ENCODE data around the gene CPA5.

CPA5 gene

GRCh38 chr7:130332259-130333053, 12.2 kb upstream of the CPA5 start:
- no peak for DNase-seq

DNA sequence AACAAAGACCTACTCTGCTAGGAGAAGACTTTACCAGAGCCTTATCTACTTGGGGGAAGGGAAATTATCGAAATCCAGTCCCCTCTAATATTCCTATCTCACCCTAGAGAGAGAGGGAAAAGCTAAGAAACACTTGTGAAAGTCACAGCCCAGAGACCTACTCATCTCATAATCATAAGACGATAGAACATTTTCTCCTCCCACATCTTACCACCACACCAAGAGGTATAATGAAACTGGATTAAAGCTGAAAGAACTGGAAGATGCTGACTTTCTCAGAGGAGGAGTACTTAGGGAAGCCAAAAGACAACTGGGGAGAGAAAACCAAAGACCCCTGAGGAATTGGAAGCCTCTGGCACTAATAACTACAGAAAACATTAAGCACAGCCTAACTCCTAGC, 10.8 kb upstream of the CPA5 start:
- DNase-seq = no peak

DNA sequence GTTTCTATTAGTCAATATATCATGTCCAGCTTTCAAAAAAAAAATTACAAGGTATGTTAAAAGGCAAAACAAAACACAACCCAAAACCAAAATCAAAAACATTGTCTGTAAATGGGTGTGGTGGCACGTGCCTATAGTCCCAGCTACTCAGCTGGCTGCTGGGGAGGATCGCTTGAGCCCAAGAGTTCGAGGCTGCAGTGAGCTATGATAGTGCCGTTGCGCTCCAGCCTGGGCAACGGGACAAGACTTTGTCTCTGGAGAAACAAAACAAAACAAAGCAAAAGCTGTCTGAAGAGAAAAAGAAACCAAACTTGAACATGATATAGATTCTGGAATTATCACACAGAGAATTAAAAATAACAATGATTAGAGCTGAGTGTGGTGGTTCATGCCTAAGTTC, 10.3 kb upstream of the CPA5 start:
- DNase-seq = no peak

DNA sequence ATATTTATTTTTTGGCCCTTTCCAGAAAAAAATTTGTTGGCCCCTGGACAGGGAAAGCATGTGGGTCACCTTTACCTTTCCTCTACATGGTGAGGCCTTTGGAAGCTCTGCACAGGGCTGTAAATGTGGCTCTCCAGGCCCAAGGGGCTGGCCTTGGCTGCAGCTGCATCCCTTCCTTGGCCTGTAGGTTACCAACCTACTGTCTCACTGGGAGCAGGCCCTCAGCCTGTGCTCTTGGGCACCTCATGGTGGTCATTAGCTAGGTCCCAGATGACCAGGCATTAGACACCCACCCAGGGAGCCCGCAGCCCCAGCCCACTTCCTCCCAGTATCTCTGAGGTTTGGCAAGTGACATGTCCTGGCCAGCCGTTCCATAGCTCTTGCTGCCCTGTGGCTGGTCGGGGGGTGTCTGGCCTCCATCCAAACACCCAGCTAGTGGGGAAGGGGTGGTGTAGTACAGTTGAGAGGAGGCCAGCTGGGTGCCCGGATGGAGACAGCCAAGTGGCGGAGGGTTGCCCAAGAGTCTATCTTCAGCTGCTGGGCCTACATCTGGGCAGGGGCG, 7.1 kb upstream of the CPA5 start:
- DNase-seq = no peak

DNA sequence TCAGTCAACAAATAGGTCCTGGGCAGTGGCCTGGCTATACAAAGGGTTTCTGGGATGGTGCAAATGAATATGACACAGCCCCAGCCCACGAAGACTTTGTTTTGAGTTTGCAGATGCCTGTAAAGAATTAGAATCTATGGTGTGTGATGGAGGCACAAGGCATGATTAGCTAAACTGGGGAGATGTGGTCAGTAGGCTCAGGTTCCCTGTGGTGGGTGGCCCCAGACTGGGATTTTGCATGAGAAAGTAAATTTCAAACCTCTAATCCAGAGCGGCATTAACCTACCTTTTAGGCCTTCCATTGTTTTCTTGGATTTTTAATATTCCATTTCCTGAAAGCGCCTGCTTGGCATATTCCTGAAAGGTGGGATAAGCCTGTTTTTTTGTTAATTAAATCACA, 6.4 kb upstream of the CPA5 start:
- no peak for DNase-seq

DNA sequence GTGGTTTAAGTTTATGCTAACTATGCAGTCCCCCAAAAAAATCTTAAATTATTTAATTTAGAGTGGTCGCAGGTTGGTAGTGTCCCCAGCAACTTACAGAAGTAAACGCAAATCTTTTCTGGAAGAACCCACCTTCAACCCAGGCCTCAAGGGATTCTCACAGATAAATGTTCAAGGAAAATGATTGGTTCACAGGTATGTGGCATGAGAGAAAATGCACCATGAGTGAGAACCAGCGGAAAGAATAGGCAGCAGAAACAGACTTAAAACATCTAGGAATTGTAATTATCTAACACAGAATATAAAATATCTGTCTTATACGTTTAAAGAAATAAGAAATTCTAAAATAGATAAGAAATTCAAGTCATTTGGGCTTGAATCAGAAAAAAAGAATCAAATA, 2.7 kb upstream of the CPA5 start:
- no peak for DNase-seq

DNA sequence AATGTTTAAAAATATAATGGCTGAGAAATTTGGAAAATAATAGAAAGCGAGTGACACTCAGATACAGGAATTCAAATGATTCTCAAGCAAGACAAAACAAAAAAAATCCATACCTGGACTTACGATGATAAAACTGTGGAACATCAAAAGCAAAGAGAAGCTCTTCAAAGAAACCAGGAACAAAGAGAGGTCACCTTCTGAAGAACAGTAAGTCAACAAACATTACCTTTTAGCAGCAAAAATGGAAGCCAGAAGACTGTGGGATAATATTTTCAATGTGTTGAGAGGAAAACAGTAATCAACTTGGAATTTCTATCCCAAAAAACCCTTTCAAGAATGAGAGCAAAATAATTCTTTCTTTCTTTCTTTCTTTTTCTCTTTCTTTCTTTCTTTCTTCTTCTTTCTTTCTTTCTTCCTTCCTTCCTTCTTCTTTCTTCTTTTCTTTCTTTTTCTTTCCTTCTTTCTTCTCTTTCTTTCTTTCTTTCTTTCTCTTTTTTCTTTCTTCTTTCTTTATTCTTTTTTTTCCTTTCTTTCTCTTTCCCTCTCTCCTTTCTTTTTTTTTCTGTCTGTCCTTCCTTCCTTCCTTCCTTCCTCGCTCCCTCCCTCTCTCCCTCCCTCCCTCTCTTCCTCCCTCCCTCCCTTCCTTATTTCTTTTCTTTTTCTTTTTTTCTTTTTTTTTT, 1.8 kb upstream of the CPA5 start:
- DNase-seq = no peak

GRCh38 chr7:130345136-130345535, 520 bp downstream of the CPA5 start:
- no peak for DNase-seq

DNA sequence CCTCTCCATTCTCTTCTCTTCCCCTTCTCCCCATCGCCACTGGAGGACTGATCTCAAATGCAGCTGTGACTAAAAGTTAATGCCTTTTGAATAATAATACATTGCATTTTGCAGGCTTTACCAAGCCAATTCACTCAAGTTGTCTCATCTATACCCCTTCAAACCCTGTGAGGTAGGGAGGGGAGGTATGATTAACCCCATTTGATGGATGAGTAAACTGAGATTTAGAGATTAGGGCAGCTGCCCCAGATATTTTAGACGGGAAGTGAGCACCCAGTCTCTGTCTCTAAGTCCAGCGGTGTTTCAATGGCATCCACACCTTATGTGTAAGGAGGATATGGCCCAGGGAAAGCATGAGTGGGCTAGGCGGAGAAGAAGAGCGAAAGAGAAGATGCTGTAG, 1.1 kb downstream of the CPA5 start:
- no peak for DNase-seq

- no peak for DNase-seq
These were observed 1.7 kb downstream of the CPA5 start for GRCh38 chr7:130346177-130346905.

- no peak for DNase-seq
These were observed 2.3 kb downstream of the CPA5 start for GRCh38 chr7:130346941-130347340.

- DNase-seq = no peak
These were observed 5.5 kb downstream of the CPA5 start for GRCh38 chr7:130349911-130350782.

GRCh38 chr7:130350945-130351790, 6.6 kb downstream of the CPA5 start:
- no peak for DNase-seq

DNA sequence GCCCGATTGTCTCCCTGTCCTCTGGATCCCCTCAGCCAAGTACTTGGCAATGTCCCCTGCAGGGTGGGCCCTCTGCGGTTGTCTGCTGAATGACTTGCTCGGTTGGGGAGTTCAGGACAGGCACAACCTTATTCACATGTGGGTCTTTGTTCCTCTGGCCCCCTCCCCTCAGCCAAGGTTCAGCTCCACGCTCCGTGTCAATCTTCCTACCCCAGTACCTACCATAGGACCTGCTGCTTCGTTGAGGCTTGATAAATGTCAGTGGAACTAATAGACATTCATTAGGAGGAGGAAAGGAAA, 7.1 kb downstream of the CPA5 start:
- no peak for DNase-seq

GRCh38 chr7:130352194-130353074, 7.8 kb downstream of the CPA5 start:
- DNase-seq = no peak

- no peak for DNase-seq
These were observed 8.6 kb downstream of the CPA5 start for GRCh38 chr7:130353196-130353595.

DNA sequence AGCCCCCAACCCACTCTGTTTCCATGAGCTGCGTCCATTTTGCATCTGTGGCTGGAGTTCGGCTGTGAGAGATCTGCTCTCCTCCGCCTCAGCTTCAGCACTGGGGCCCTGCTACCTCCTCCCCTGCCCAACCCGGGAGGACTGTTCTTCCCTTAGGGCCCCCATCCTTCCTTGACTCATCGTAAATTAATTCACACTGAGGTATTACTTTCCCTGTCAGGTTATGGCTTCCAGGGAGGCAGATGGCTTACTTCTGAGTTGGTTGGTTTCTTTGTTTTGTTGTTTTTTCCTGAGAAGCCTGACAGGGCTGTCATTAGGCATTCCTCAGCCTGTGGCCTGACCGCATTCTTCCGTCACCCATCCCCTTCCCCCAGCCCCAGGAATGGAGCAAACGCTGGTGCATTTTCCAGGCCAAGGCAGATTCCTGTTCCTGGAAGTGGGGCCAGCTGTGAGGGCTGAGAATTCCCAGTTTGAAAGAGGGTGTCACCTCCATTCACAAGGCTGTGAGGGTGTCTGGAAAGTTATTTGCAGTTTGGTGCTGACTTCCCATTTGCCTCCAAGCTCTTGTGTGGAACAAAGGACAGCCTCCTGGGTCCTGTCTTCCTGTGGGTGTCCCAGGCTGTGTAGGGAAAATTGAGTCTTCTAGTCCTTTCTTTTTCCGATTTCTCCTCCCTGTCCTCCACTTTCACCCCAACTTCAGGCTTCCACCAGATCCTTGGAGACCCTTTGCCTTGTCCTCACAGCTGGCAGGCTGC, 11.7 kb downstream of the CPA5 start:
- no peak for DNase-seq

- peak; percentile 23 to 61 for DNase-seq
These were observed 12.4 kb downstream of the CPA5 start for GRCh38 chr7:130356876-130357611.

GRCh38 chr7:130358471-130358870, 13.9 kb downstream of the CPA5 start:
- DNase-seq = no peak

Measured in SHP77 (cell line).